ENCODE results near the gene RAB3IL1.

RAB3IL1 gene

GRCh38 chr11:61889831-61890230, 27.5 kb downstream of the RAB3IL1 start:
- peaks cover 28% of the 10 kb centered on the region for H3K27me3 Mint-ChIP-seq (ENCODE audit: low read depth, poor library complexity)
- peaks cover 4% of the 10 kb centered on the region for H3K4me1 Mint-ChIP-seq
- no peak for DNase-seq
- TF ChIP-seq, protein P1, sequence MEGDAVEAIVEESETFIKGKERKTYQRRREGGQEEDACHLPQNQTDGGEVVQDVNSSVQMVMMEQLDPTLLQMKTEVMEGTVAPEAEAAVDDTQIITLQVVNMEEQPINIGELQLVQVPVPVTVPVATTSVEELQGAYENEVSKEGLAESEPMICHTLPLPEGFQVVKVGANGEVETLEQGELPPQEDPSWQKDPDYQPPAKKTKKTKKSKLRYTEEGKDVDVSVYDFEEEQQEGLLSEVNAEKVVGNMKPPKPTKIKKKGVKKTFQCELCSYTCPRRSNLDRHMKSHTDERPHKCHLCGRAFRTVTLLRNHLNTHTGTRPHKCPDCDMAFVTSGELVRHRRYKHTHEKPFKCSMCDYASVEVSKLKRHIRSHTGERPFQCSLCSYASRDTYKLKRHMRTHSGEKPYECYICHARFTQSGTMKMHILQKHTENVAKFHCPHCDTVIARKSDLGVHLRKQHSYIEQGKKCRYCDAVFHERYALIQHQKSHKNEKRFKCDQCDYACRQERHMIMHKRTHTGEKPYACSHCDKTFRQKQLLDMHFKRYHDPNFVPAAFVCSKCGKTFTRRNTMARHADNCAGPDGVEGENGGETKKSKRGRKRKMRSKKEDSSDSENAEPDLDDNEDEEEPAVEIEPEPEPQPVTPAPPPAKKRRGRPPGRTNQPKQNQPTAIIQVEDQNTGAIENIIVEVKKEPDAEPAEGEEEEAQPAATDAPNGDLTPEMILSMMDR (IDR thresholded peaks at IDR 0.05), result no peak
- H3K36me3 Mint-ChIP-seq (ENCODE audit: low read depth), result no peaks in the 10 kb centered on the region
- H3K27ac Mint-ChIP-seq, result no peak overlapping the region
- peak overlapping the region; percentile 52 for H3K4me3 Mint-ChIP-seq
- H3K9me3 Mint-ChIP-seq, result no peaks in the 10 kb centered on the region

DNA sequence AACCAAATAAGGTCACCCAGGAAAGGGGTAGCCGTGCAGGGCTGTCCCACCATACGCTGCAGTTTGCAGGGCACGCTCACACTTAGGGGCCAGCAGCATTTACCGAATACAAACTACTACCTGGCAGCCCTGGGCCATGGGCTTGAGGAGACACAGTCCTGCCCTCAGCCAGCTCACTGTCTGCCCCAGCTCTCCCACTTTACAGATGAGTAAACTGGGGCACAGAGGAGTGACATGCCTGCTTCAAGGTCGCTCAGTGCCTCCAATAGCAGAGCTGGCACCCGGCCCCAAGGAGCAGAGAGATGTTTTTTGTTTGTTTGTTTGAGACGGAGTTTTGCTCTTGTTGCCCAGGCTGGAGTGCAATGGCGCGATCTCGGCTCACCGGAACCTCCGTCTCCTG, 28.8 kb downstream of the RAB3IL1 start:
- no peak overlapping the region for H3K4me3 Mint-ChIP-seq
- H3K27me3 Mint-ChIP-seq (ENCODE audit: low read depth, poor library complexity), result peaks cover 31% of the 10 kb centered on the region
- no peak for DNase-seq
- no peaks in the 10 kb centered on the region for H3K36me3 Mint-ChIP-seq (ENCODE audit: low read depth)
- H3K9me3 Mint-ChIP-seq, result no peaks in the 10 kb centered on the region
- TF ChIP-seq, protein P1 (IDR thresholded peaks at IDR 0.05), result no peak
- H3K4me1 Mint-ChIP-seq, result peaks cover 4% of the 10 kb centered on the region
- H3K27ac Mint-ChIP-seq, result no peak overlapping the region

GRCh38 chr11:61887839-61888494, 29.4 kb downstream of the RAB3IL1 start:
- Mint-ChIP-seq H3K27me3 (ENCODE audit: low read depth, poor library complexity) (peaks cover 24% of the 10 kb centered on the region), H3K9me3 (peaks cover 4% of the 10 kb centered on the region), H3K36me3 (ENCODE audit: low read depth) (no peaks in the 10 kb centered on the region), H3K27ac (no peak overlapping the region), H3K4me1 (peaks cover 4% of the 10 kb centered on the region), H3K4me3 (no peak overlapping the region)
- TF ChIP-seq, protein P1 (IDR thresholded peaks at IDR 0.05), result no peak
- no peak for DNase-seq

GRCh38 chr11:61886643-61887042, 30.7 kb downstream of the RAB3IL1 start:
- H3K4me1 Mint-ChIP-seq, result peaks cover 4% of the 10 kb centered on the region
- no peak overlapping the region for H3K4me3 Mint-ChIP-seq
- TF ChIP-seq, protein P1 (IDR thresholded peaks at IDR 0.05), result no peak
- peaks cover 4% of the 10 kb centered on the region for H3K9me3 Mint-ChIP-seq
- no peak overlapping the region for H3K27ac Mint-ChIP-seq
- peaks cover 14% of the 10 kb centered on the region for H3K27me3 Mint-ChIP-seq (ENCODE audit: low read depth, poor library complexity)
- no peaks in the 10 kb centered on the region for H3K36me3 Mint-ChIP-seq (ENCODE audit: low read depth)
- DNase-seq, result no peak

GRCh38 chr11:61885784-61886580, 31.4 kb downstream of the RAB3IL1 start:
- H3K27me3 Mint-ChIP-seq (ENCODE audit: low read depth, poor library complexity), result peaks cover 14% of the 10 kb centered on the region
- no peak overlapping the region for H3K4me3 Mint-ChIP-seq
- TF ChIP-seq, protein P1 (IDR thresholded peaks at IDR 0.05), result no peak
- DNase-seq, result no peak
- H3K4me1 Mint-ChIP-seq, result peaks cover 3% of the 10 kb centered on the region
- H3K36me3 Mint-ChIP-seq (ENCODE audit: low read depth), result no peaks in the 10 kb centered on the region
- no peak overlapping the region for H3K27ac Mint-ChIP-seq
- H3K9me3 Mint-ChIP-seq, result peaks cover 4% of the 10 kb centered on the region
